Measurements from ENCODE around the gene RNF180. TPM values are rescaled to one million over a fixed set of nuclear protein-coding genes. Genes with fewer than 3 reads are reported as not detected.
A peak's percentile ranks its signal among the peaks of the same experiment; 100 is the strongest.

The RNF180 gene
- total RNA-seq, 1 donor from 2014 or later = 5.3 TPM

DNA sequence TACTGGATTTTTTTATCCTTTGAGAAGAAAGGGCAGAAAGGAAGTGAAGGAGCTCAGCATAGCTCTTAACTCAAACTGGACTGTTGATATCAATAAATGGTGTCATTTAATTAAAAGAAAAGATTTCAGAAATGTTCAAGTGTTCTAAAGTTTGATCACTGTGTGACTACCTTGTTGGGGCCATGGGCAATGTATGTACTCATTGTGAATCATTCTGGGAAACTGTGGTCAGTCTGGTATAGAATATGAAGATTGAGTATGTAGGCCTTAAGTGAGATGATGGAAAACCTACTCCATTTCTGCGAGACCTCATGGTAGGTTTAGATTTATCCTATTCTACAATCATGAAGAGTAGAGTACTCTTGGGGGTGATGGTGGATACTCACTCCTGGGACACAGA, 175.7 kb downstream of the RNF180 start:
- Mint-ChIP-seq H3K4me1 (ENCODE audit: unreplicated experiment) (no peaks in the 10 kb centered on the region), H3K27me3 (ENCODE audit: unreplicated experiment) (no peaks in the 10 kb centered on the region), H3K9me3 (ENCODE audit: unreplicated experiment) (peaks cover 14% of the 10 kb centered on the region), H3K36me3 (ENCODE audit: unreplicated experiment) (no peaks in the 10 kb centered on the region), H3K4me3 (ENCODE audit: unreplicated experiment) (no peak overlapping the region), H3K27ac (ENCODE audit: unreplicated experiment) (no peak overlapping the region)
- TF ChIP-seq, protein P1, sequence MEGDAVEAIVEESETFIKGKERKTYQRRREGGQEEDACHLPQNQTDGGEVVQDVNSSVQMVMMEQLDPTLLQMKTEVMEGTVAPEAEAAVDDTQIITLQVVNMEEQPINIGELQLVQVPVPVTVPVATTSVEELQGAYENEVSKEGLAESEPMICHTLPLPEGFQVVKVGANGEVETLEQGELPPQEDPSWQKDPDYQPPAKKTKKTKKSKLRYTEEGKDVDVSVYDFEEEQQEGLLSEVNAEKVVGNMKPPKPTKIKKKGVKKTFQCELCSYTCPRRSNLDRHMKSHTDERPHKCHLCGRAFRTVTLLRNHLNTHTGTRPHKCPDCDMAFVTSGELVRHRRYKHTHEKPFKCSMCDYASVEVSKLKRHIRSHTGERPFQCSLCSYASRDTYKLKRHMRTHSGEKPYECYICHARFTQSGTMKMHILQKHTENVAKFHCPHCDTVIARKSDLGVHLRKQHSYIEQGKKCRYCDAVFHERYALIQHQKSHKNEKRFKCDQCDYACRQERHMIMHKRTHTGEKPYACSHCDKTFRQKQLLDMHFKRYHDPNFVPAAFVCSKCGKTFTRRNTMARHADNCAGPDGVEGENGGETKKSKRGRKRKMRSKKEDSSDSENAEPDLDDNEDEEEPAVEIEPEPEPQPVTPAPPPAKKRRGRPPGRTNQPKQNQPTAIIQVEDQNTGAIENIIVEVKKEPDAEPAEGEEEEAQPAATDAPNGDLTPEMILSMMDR (IDR thresholded peaks at IDR 0.05) = no peak
- no peak for DNase-seq (ENCODE audit: extremely low spot score, unreplicated experiment)

DNA sequence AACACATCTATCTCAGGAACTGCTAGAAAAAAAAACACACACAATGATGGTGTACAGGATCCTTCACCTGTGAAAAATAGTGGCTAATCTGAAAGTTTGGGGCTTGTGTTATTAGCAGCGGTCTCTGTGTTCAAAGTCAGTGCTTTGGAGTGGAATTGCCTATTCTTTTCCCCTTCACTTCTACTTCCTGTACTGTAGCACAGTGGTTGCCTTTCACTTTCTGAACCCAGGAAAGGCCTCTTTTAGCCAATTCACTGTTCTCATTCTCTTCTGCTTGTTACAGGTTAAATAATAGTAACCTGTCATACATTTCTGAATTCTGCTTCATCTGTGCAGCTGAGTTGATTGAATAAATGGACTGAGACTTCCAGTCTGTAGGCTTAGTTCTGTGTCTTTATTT, 178.9 kb downstream of the RNF180 start:
- Mint-ChIP-seq H3K4me1 (ENCODE audit: unreplicated experiment) (no peaks in the 10 kb centered on the region), H3K9me3 (ENCODE audit: unreplicated experiment) (peaks cover 14% of the 10 kb centered on the region), H3K27ac (ENCODE audit: unreplicated experiment) (no peak overlapping the region), H3K27me3 (ENCODE audit: unreplicated experiment) (no peaks in the 10 kb centered on the region), H3K4me3 (ENCODE audit: unreplicated experiment) (no peak overlapping the region), H3K36me3 (ENCODE audit: unreplicated experiment) (no peaks in the 10 kb centered on the region)
- TF ChIP-seq, protein P1 (IDR thresholded peaks at IDR 0.05) = no peak
- no peak for DNase-seq (ENCODE audit: extremely low spot score, unreplicated experiment)

DNA sequence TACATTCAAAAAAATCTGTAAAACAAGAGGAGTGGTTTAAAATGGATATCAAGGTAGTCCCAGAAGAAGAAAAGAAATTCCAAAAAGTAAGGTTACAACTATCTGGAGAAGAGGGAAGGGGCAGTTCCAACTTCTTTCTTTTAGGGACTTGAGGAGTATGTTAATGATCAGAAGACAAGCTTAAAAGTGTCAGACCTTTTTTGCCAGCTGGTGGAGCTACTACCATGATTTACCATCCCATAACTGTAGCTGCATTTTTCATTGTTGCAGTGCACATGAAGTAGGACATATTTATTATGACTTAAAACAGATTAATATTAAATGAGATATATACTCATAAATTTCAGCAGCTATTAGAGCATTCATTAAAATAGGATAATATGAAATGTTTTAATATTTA, 181.7 kb downstream of the RNF180 start:
- Mint-ChIP-seq H3K4me1 (ENCODE audit: unreplicated experiment) (no peaks in the 10 kb centered on the region), H3K9me3 (ENCODE audit: unreplicated experiment) (peaks cover 14% of the 10 kb centered on the region), H3K27me3 (ENCODE audit: unreplicated experiment) (no peaks in the 10 kb centered on the region), H3K27ac (ENCODE audit: unreplicated experiment) (no peak overlapping the region), H3K4me3 (ENCODE audit: unreplicated experiment) (no peak overlapping the region), H3K36me3 (ENCODE audit: unreplicated experiment) (no peaks in the 10 kb centered on the region)
- TF ChIP-seq, protein P1 (IDR thresholded peaks at IDR 0.05) = no peak
- DNase-seq (ENCODE audit: extremely low spot score, unreplicated experiment) = no peak

DNA sequence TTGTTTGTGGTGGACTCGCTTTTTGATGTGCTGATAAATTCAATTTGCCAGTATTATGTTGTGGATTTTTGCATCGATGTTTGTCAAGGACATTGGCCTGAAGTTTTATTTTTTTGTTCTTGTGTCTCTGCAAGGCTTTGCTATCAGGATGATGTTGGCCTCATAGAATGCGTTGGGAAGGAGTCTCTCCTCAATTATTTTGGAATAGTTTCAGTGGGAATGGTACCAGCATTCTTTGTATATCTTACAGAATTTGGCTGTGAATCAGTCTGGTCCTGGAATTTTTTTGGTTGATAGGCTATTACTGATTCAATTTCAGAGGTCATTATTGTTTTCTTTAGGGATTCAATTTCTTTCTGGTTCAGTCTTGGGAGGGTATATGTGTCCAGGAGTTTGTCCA, 198.8 kb downstream of the RNF180 start:
- DNase-seq (ENCODE audit: extremely low spot score, unreplicated experiment) = no peak
- Mint-ChIP-seq H3K27ac (ENCODE audit: unreplicated experiment) (no peak overlapping the region), H3K36me3 (ENCODE audit: unreplicated experiment) (no peaks in the 10 kb centered on the region), H3K9me3 (ENCODE audit: unreplicated experiment) (peaks cover 24% of the 10 kb centered on the region), H3K4me3 (ENCODE audit: unreplicated experiment) (no peak overlapping the region), H3K4me1 (ENCODE audit: unreplicated experiment) (no peaks in the 10 kb centered on the region), H3K27me3 (ENCODE audit: unreplicated experiment) (no peaks in the 10 kb centered on the region)
- TF ChIP-seq, protein P1 (IDR thresholded peaks at IDR 0.05) = no peak

DNA sequence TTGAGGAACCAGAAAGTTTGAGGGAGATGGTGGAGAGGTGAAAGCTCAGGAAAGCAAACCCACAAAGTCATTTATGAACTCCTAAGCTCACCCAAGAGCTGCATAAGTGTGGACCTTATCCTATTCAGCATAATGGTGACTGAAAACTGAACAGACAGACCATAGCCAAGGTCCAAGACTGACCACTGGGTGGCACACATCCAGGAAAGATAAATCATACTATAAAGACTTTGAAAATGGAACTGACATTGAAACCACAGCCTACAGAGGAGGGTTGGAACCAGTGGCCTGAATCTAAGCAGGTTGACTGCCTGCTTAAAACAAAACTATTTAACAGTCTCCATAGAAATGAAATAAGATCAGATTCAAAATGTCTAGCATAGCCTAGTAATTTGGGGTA, 219.1 kb downstream of the RNF180 start:
- no peaks in the 10 kb centered on the region for H3K9me3 Mint-ChIP-seq (ENCODE audit: unreplicated experiment)

More for the DNA sequence above, 219.1 kb downstream of the RNF180 start:
- no peaks in the 10 kb centered on the region for H3K36me3 Mint-ChIP-seq (ENCODE audit: unreplicated experiment)
- no peak for DNase-seq (ENCODE audit: extremely low spot score, unreplicated experiment)
- no peak overlapping the region for H3K27ac Mint-ChIP-seq (ENCODE audit: unreplicated experiment)
- TF ChIP-seq, protein P1 (IDR thresholded peaks at IDR 0.05) = peak; percentile 51
- no peak overlapping the region for H3K4me3 Mint-ChIP-seq (ENCODE audit: unreplicated experiment)
- no peaks in the 10 kb centered on the region for H3K4me1 Mint-ChIP-seq (ENCODE audit: unreplicated experiment)
- H3K27me3 Mint-ChIP-seq (ENCODE audit: unreplicated experiment) = peaks cover 11% of the 10 kb centered on the region
